HG02798 (cell line): Measurements from ENCODE around the gene HAUS8.

Source experiments
- ATAC-seq: cut with Tn5 transposase; IDR thresholded peaks from one replicate; pipeline ENCODE4 v1.9.1; 2021; ENCODE audit warnings: mild to moderate bottlenecking; ENCODE audit not compliant: unreplicated experiment, poor library complexity

Gene HAUS8

GRCh38 chr19:17077447-17078028 is 2.3 kb upstream of the HAUS8 start:
- no peak for ATAC-seq

GRCh38 chr19:17076543-17076991 is 1.3 kb upstream of the HAUS8 start:
- no peak for ATAC-seq

- no peak for ATAC-seq
Measured at GRCh38 chr19:17075864-17076542, 751 bp upstream of the HAUS8 start.

GRCh38 chr19:17074634-17075034 is 618 bp downstream of the HAUS8 start:
- no peak for ATAC-seq

- no peak for ATAC-seq
Measured at GRCh38 chr19:17073869-17074633, 1.2 kb downstream of the HAUS8 start.

- no peak for ATAC-seq
Measured at GRCh38 chr19:17070912-17071311, 4.3 kb downstream of the HAUS8 start.

- ATAC-seq: no peak
Measured at GRCh38 chr19:17070421-17070820, 4.8 kb downstream of the HAUS8 start.

- no peak for ATAC-seq
Measured at GRCh38 chr19:17069193-17069592, 6.1 kb downstream of the HAUS8 start.

GRCh38 chr19:17063428-17063827 is 11.8 kb downstream of the HAUS8 start:
- no peak for ATAC-seq

GRCh38 chr19:17061691-17062090 is 13.6 kb downstream of the HAUS8 start:
- no peak for ATAC-seq

- ATAC-seq: no peak
Measured at GRCh38 chr19:17061205-17061604, 14.0 kb downstream of the HAUS8 start.

GRCh38 chr19:17060802-17061201 is 14.4 kb downstream of the HAUS8 start:
- ATAC-seq: no peak

- no peak for ATAC-seq
Measured at GRCh38 chr19:17058236-17058635, 17.0 kb downstream of the HAUS8 start.

- ATAC-seq: no peak
Measured at GRCh38 chr19:17055636-17056035, 19.6 kb downstream of the HAUS8 start.

- ATAC-seq: no peak
Measured at GRCh38 chr19:17054746-17055145, 20.5 kb downstream of the HAUS8 start.

- no peak for ATAC-seq
Measured at GRCh38 chr19:17052439-17052838, 22.8 kb downstream of the HAUS8 start.

GRCh38 chr19:17049711-17050280 is 25.5 kb downstream of the HAUS8 start:
- ATAC-seq: no peak

GRCh38 chr19:17048885-17049453 is 26.3 kb downstream of the HAUS8 start:
- ATAC-seq: no peak

GRCh38 chr19:17045907-17046502 is 29.2 kb downstream of the HAUS8 start:
- no peak for ATAC-seq

GRCh38 chr19:17043744-17044143 is 31.5 kb downstream of the HAUS8 start:
- ATAC-seq: no peak
